ENCODE data around the gene ATP2B3. TPM values are rescaled to one million over a fixed set of nuclear protein-coding genes. Genes with fewer than 3 reads are reported as not detected.

ATP2B3 gene
- polyA plus RNA-seq, 3 donors, result 0.17 to 0.28 (median 0.28) TPM

DNA sequence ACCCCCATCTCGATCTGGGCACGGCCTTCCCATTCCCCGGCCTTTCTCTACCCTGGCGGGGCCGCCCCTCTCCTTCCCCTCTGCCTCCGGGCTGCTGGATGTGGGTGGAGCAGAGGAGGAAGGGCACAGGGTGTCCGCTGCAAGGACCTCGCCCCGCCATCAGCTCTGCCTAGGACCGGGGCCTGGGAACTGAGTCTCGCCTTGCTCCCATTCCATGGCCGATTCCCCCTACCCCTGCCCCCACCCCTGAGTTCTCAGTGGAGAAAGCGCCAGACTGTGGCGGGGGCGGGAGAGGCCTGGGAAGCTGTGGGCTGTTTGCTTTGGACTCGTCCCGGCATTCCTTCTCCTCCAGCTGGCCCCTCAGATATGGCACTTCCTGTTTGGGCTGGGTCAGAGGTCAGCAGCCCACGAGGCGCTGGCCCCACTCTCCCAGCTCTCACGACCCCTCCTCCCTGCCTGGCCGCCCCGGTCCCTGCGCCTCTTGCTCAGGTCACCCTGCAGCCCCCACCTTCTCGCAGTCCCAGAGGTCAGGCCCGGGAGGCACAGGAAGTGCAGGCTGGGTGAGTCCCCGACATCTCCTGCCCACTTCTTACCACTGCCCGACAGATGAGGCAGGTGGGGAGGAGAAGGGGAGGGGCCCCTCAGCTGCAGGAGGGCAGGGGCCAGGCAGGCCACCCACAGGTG is 29.1 kb upstream of the ATP2B3 start:
- DNase-seq, result peak; percentile 54

DNA sequence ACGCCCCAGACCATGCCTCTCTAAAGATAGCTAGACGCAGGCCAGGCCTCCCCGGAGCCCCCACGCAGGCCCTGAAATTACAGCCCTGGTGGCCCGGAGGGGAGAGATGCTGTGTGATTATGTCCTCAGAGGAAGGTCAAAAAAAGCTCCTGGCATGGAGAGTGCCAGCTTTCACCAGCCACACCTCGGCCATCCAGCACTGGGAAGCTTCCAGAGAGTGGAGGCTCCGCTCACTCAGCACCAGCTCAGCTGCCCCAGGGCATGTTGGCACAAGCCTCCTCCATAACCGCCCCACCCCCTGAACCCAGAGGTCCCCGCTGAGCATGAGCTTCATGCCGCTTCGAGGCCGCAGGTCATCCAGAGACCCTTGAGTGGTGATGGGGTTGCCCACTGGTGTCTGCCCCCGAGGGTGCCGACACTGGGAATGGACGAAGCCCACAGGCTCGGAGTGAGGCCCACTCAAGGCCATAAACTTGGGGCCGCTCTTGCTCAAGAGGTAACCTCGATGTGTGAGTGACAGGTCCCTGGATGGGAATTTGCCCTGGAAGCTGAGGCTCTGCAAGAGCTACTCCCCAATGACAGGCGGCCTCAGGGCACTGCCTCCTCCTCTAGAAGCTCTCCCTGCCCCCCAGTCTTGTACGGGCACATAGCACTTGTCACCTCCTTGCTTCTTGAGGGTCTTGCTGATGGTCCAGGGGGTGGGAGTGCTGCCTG is 27.1 kb upstream of the ATP2B3 start:
- no peak for DNase-seq

- DNase-seq, result no peak
Measured at GRCh38 chrX:153491351-153491914, 26.0 kb upstream of the ATP2B3 start.

- no peak for DNase-seq
Measured at GRCh38 chrX:153491918-153492317, 25.5 kb upstream of the ATP2B3 start.

DNA sequence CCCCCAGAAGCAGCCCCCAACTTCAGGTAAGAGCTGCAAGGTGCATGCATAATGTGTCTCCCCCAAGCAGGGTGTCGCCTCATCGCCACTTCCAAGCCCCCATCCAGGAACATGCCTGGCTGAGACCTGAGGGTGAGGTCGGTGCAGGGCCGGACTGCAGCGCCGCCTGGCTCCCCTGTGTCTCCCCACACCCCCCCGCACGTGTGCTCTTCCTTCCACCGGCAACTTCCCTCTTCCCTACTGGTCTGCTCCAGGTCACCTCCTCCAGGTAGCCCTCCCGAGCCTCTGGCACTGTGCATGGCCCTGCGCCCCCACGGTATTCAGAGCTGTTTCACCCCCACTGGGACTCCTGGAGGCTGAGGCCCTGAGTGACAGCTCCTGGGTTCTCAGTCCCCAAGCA is 24.9 kb upstream of the ATP2B3 start:
- no peak for DNase-seq

- no peak for DNase-seq
Measured at GRCh38 chrX:153493085-153493484, 24.4 kb upstream of the ATP2B3 start.

DNA sequence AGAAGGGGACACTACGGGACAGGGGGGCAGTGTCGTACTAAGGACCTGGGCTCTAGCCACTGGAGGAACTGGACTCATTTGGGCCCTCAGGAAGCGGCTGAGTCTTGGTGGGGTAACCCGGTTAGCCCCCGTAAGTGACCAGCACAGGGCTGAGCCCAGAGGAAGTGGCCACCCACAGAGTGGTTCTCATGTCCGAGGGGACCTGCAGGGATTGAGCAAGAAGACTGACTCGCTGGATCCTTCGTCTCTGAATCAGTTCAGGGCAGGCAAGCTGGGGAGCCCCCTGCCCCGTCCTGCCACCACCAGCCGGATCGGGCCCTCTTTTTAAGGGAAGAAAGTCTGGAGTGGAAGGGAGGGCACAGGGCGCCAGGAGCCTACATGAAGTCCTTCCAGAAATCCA is 23.4 kb upstream of the ATP2B3 start:
- no peak for DNase-seq

GRCh38 chrX:153494541-153495361 is 22.7 kb upstream of the ATP2B3 start, which contains the start of gene BGN:
BGN (plus strand) TSS chrX:153494980; CDS start chrX:153504632, 9,652 bp downstream.
- DNase-seq, result no peak

- no peak for DNase-seq
Measured at GRCh38 chrX:153495362-153495751, 22.1 kb upstream of the ATP2B3 start.

DNA sequence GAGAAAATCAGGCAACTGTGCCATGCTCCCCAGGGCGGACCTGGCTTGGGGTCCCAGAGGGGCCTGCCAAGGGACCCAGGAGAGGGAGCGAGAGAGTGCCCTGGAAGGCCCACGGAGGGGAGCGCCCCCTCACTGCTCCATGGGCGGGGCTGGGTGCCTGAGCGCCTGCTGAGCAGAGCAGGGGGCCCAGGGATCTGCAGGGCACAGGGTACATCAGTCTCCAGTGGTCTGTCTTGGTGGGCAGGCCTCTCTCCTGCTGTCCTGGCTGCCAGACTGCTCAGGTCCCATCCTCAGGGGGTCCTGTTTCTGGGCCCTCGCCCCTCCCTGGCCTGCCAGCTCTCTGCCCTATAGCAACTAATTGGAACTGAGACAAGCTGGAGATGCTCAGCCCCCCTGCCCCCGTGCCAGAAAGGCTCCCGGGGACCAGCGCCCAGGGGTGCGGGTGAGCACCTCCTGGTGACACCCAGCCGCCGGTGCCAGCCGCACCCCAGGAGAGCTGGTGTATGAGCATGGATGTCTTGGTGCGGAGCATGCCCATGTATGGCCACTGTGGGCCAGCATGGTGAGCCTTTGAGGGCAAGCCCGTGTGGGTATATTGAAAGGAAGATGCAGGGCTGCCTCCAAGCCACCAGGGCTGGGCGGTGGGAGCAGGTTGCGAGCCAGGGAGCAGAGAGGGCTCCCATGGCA is 21.4 kb upstream of the ATP2B3 start:
- no peak for DNase-seq

- DNase-seq, result no peak
Measured at GRCh38 chrX:153496590-153496959, 20.9 kb upstream of the ATP2B3 start.

DNA sequence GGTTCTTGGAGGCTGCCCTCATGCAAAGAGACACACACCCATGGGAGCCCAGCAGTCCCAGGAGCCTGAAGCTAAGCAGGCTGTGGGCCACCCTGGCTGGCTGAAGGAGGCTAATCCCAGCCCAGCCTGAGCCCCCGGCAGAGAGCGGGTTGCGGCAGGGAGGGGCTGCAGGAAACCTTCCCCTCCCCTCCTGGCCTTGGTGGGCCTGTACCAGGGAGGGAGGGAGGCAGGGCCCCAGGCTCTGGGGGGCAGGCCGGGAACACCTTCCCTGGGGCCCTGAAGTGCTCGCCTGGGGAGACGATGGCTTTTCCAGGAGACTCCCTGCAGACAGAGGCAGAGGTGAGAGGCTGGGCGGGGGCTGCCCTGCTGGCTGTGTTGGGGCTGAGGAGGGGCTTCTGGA is 19.0 kb upstream of the ATP2B3 start:
- no peak for DNase-seq

DNA sequence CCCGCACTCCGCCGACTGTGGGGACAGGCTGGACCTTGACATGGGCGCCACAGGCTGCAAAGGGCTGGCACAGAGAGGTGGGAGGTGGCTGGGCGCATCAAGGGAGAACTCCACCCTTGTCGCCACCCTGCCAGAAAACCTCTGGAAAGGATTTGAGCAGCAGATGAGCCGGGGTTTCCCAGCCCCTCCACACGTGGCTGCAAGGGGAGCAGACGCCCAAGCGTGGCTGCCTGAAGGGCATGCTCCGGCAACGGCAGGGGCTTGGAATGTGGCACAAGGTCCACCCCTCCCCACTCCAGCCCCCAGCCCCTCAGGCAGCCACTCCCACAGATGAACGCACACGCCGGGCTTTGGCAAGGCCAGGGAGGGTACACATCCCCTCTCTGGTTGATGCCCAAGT is 18.1 kb upstream of the ATP2B3 start:
- no peak for DNase-seq

DNA sequence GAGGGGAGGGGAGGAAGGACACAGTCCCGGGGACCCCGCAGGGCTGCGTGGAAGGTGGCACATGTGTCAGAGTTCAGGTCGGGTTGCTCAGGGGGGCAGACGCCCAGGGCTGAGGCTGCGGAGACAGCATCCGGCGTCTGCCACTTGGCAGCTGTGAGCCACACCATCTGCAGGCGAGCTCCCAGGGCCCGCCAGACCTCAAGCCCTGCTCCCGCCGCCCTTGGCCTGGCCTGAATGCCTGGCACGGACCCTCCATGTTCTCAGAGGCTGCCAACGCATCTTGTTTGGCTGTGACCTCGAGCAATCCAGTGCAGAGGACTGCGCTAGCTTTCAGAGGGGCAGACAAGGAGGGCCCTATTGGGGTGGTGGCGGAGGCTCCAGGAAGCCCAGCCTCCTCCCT is 17.6 kb upstream of the ATP2B3 start:
- DNase-seq, result no peak

DNA sequence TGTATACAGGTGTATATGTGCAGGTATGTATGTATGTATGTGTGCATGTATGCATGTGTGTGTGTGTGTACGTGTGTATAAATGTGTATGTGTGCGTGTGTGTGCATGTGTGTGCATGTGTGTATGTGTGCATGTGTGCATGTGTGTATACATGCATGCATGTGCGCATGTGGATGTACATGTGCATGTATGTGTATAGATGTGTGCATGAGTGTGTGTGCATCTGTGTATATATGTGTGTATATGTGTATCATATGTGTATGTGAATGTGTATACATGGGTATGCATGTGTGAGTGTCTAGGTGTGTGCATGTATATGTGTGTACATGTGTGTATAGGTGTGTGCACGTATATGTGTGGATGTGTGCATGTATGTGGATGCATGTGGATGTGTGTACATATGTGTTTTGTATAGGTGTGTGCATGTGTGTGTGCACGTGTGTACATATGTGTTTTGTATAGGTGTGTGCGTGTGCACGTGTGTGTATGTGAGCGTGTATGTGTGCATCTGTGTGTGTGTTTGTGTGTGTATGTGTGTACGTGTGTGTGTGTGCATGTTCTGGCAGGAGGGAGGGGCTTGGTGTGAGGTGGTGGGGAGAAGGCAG is 16.7 kb upstream of the ATP2B3 start:
- DNase-seq, result no peak

- no peak for DNase-seq
Measured at GRCh38 chrX:153501530-153501929, 15.9 kb upstream of the ATP2B3 start.

- no peak for DNase-seq
Measured at GRCh38 chrX:153502131-153502530, 15.3 kb upstream of the ATP2B3 start.

DNA sequence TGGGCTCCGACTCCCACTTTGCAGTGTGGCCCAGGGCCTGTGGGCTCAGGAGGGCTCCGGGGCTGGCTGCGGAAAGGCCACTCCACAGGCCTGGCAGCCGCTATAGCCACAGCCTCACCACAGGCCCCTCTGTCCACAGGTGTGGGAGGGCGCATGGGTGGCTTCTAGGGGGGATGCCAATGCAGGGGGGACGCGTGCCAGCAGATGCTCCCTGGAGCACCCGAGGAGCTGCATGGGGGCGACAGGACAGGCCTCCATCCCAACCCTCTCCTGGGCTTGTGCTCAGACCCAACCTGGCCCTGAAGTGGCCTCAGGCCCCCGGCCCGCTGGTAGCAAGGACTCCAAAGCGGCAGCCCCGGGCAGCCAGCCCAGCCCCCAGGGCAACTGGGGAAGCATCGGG is 14.6 kb upstream of the ATP2B3 start:
- no peak for DNase-seq

GRCh38 chrX:153504445-153505016 is 12.9 kb upstream of the ATP2B3 start:
- no peak for DNase-seq

- DNase-seq, result no peak
Measured at GRCh38 chrX:153505361-153505760, 12.1 kb upstream of the ATP2B3 start.
